GM12878 (cell line): ENCODE results near the gene YPEL3. TPM values are rescaled to one million over a fixed set of nuclear protein-coding genes. Genes with fewer than 3 reads are reported as not detected.

Source experiments
- BRCA1 ChIP-seq: IDR thresholded peaks from 2 replicates; pipeline ENCODE4 v1.6.1; 2011; ENCODE audit warnings: low read depth, low read length, improper control_type of control experiment
- CREB1 ChIP-seq: IDR thresholded peaks from 2 replicates; pipeline ENCODE4 v1.6.1; 2012; ENCODE audit warnings: low read depth, mild to moderate bottlenecking, inconsistent platforms
- CTCF ChIP-seq, 3 experiments: IDR thresholded peaks in 2 of 3; conservative IDR thresholded peaks in 1 of 3; 2 replicates each; pipeline ENCODE4 v1.5.1; 2011; ENCODE audit warnings: low read depth in 3 of 3, low read length in 3 of 3, mild to moderate bottlenecking in 3 of 3, control low read depth in 2 of 3, moderate library complexity in 2 of 3, inconsistent platforms in 1 of 3, mixed read lengths in 1 of 3; ENCODE audit not compliant: control insufficient read depth in 2 of 3, insufficient read depth in 1 of 3; ENCODE audit errors: extremely low read depth in 1 of 3
- E4F1 ChIP-seq: fragments of 450-650 bp; IDR thresholded peaks from 2 replicates; pipeline ENCODE4 v1.6.1; 2018; ENCODE audit warnings: borderline replicate concordance, mild to moderate bottlenecking; ENCODE audit not compliant: partially characterized antibody
- GABPA ChIP-seq: IDR thresholded peaks from 2 replicates; pipeline ENCODE4 v1.6.1; 2014; ENCODE audit warnings: antibody characterized with exemption, low read depth, mild to moderate bottlenecking, inconsistent platforms
- HDAC2 ChIP-seq: fragments of 200-600 bp; sonication (generic); IDR thresholded peaks from 2 replicates; pipeline ENCODE4 v1.6.1; 2017
- KAT2A ChIP-seq: conservative IDR thresholded peaks from 2 replicates; pipeline ENCODE4 v1.6.1; 2011; ENCODE audit warnings: low read depth, low read length; ENCODE audit not compliant: control insufficient read depth
- MTA2 ChIP-seq: fragments of 450-650 bp; IDR thresholded peaks from 2 replicates; pipeline ENCODE4 v1.6.1; 2016; ENCODE audit warnings: low read depth, mild to moderate bottlenecking, moderate library complexity
- MYC ChIP-seq: IDR thresholded peaks from 2 replicates; pipeline ENCODE4 v1.6.1; 2011; ENCODE audit warnings: mild to moderate bottlenecking, low read length, moderate library complexity, inconsistent platforms; ENCODE audit not compliant: insufficient read depth, insufficient replicate concordance, insufficient read length, severe bottlenecking
- PBX3 ChIP-seq: IDR thresholded peaks from 2 replicates; pipeline ENCODE4 v1.6.1; 2011; ENCODE audit warnings: mild to moderate bottlenecking, low read depth, low read length, moderate library complexity; ENCODE audit not compliant: insufficient replicate concordance
- POU2F2 ChIP-seq: IDR thresholded peaks from 3 replicates; pipeline ENCODE4 v1.6.1; 2011; ENCODE audit warnings: low read depth, mild to moderate bottlenecking, low read length, borderline replicate concordance
- RFX5 ChIP-seq: IDR thresholded peaks from 2 replicates; pipeline ENCODE4 v1.6.1; 2011; ENCODE audit warnings: low read depth, low read length, improper control_type of control experiment
- RUNX3 ChIP-seq: IDR thresholded peaks from 2 replicates; pipeline ENCODE4 v1.6.1; 2012; ENCODE audit warnings: low read length, inconsistent platforms
- SUPT20H ChIP-seq: IDR thresholded peaks from 2 replicates; pipeline ENCODE4 v1.6.1; 2011; ENCODE audit warnings: low read depth, mild to moderate bottlenecking, low read length, moderate library complexity, borderline replicate concordance; ENCODE audit not compliant: control insufficient read depth
- TBL1XR1 ChIP-seq: IDR thresholded peaks from 2 replicates; pipeline ENCODE4 v1.6.1; 2012; ENCODE audit warnings: low read depth, low read length, improper control_type of control experiment
- TCF7 ChIP-seq: IDR thresholded peaks from 2 replicates; pipeline ENCODE4 v1.6.1; 2014; ENCODE audit warnings: antibody characterized with exemption, borderline replicate concordance
- YBX1 ChIP-seq: fragments of 450-650 bp; IDR thresholded peaks from 2 replicates; pipeline ENCODE4 v1.6.1; 2016; ENCODE audit warnings: antibody characterized with exemption
- polyA plus RNA-seq, 11 experiments: library from polyadenylated mRNA; depleted of rRNA in 4 of 11; unstranded in 6 of 11; stranded (reverse) in 5 of 11; fragments of >200 nt; fragmentation: Nextera tagmentation in 4 of 11; fragmentation: Illumina TruSeq in 1 of 11; extraction: Ambion mirVana in 4 of 11; extraction: Trizol in 1 of 11; gene quantifications; 1 replicate in 1 of 11; 2 replicates in 10 of 11; pipeline versions ENCODE4 v1.2.1 to v1.2.3, GENCODE V29; 2011 to 2016; ENCODE audit warnings: inconsistent platforms in 2 of 11, missing spikeins in 2 of 11, low read depth in 1 of 11
- total RNA-seq, 4 experiments: library from RNA; depleted of rRNA in 3 of 4; stranded (reverse); fragments of >200 nt in 3 of 4; fragmentation: Illumina TruSeq in 1 of 4; extraction: Trizol in 1 of 4; gene quantifications; 2 replicates each; pipeline versions ENCODE4 v1.2.1 to v1.2.3, GENCODE V29; 2013 to 2021
- TF ChIP-seq, protein P1 (sequence below): fragments of 450-650 bp; IDR thresholded peaks from 2 replicates; pipeline ENCODE4 v1.6.1; 2018; ENCODE audit warnings: mild to moderate bottlenecking, low read depth, moderate library complexity; ENCODE audit not compliant: partially characterized antibody
- TF ChIP-seq, protein P2 (sequence below): IDR thresholded peaks from 2 replicates; pipeline ENCODE4 v1.6.1; 2012; ENCODE audit warnings: low read length, inconsistent platforms

Gene YPEL3
- total and polyA plus RNA-seq, 10 of the 15 experiments (the other 5 are each of a cell fraction or from before 2014, with no cell fraction given) = 1.3 to 22.0 (median 12.1) TPM

- TF ChIP-seq CREB1 = peak; percentile 67
- TF ChIP-seq TBL1XR1 = peak; percentile 77
- TF ChIP-seq MYC = peak; percentile 82
- TF ChIP-seq BRCA1 = peak; percentile 38; the same call in 1 of the 2 replicates
- no peak for TF ChIP-seq YBX1
- peak; percentile 74; the same call in 2 of the 3 replicates for TF ChIP-seq POU2F2
- no peak for TF ChIP-seq SUPT20H
- TF ChIP-seq RFX5 = 0 out of 2 replicates have a peak, but pooled peaks have one; percentile 43
- no peak; the same call in 1 of the 2 replicates for TF ChIP-seq RUNX3
- no peak for TF ChIP-seq MTA2
- no peak for TF ChIP-seq E4F1
- TF ChIP-seq, protein P1, sequence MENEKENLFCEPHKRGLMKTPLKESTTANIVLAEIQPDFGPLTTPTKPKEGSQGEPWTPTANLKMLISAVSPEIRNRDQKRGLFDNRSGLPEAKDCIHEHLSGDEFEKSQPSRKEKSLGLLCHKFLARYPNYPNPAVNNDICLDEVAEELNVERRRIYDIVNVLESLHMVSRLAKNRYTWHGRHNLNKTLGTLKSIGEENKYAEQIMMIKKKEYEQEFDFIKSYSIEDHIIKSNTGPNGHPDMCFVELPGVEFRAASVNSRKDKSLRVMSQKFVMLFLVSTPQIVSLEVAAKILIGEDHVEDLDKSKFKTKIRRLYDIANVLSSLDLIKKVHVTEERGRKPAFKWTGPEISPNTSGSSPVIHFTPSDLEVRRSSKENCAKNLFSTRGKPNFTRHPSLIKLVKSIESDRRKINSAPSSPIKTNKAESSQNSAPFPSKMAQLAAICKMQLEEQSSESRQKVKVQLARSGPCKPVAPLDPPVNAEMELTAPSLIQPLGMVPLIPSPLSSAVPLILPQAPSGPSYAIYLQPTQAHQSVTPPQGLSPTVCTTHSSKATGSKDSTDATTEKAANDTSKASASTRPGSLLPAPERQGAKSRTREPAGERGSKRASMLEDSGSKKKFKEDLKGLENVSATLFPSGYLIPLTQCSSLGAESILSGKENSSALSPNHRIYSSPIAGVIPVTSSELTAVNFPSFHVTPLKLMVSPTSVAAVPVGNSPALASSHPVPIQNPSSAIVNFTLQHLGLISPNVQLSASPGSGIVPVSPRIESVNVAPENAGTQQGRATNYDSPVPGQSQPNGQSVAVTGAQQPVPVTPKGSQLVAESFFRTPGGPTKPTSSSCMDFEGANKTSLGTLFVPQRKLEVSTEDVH = peak; percentile 68
- TF ChIP-seq GABPA = no peak
- peak; percentile 5 for TF ChIP-seq PBX3
- TF ChIP-seq CTCF (IDR thresholded peaks at IDR 0.05 in 2 of 3, conservative IDR thresholded peaks at IDR 0.05 in 1 of 3; ENCODE audit: control insufficient read depth in 2 of 3, extremely low read depth in 1 of 3, insufficient read depth in 1 of 3, low read depth in 3 of 3, low read length in 3 of 3) = no peak
- no peak for TF ChIP-seq HDAC2
- TF ChIP-seq TCF7 = no peak
- TF ChIP-seq KAT2A = no peak
- TF ChIP-seq, protein P2, sequence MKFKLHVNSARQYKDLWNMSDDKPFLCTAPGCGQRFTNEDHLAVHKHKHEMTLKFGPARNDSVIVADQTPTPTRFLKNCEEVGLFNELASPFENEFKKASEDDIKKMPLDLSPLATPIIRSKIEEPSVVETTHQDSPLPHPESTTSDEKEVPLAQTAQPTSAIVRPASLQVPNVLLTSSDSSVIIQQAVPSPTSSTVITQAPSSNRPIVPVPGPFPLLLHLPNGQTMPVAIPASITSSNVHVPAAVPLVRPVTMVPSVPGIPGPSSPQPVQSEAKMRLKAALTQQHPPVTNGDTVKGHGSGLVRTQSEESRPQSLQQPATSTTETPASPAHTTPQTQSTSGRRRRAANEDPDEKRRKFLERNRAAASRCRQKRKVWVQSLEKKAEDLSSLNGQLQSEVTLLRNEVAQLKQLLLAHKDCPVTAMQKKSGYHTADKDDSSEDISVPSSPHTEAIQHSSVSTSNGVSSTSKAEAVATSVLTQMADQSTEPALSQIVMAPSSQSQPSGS = no peak
Observed at GRCh38 chr16:30065102-30065942, 30.7 kb downstream of the YPEL3 start, which contains the start of gene ALDOA (continued).
